ENCODE measurements around the gene ARIH1. TPM values are rescaled to one million over a fixed set of nuclear protein-coding genes. Genes with fewer than 3 reads are reported as not detected.
A peak's percentile ranks its signal among the peaks of the same experiment; 100 is the strongest.
"Not testable (repeated sequence)": the region's sequence is repeated elsewhere in the genome, so short reads cannot be mapped to it uniquely, and the experiment has no call there.

Gene ARIH1
- total RNA-seq (100 to 1,000 TPM; 162 to 165 TPM), polyA plus RNA-seq (10 to 100 TPM; 27.2 to 29.9 TPM)
- long read RNA-seq, donor 1, full-length matches to known transcripts = 1 of 11 reads
- long read RNA-seq, donor 1, partial matches to known transcripts = 2 of 11 reads
- long read RNA-seq, donor 1, other reads (novel, unspliced or antisense) = 8 of 11 reads
- long read RNA-seq, donor 2, full-length matches to known transcripts = 8 of 25 reads
- long read RNA-seq, donor 2, partial matches to known transcripts = 1 of 25 reads
- long read RNA-seq, donor 2, other reads (novel, unspliced or antisense) = 16 of 25 reads

- H3K9me3 ChIP-seq (ENCODE audit: control insufficient read depth, low read length) = no peaks in the 10 kb centered on the region
- H3K4me1 ChIP-seq (ENCODE audit: control insufficient read depth in 1 of 2, insufficient read depth in 2 of 2, low read length in 2 of 2) = peaks cover 0 to 3% of the 10 kb centered on the region in 2 donors
- H3K27ac ChIP-seq (ENCODE audit: low read depth in 1 of 2, low read length in 2 of 2) = peak within 1 kb of the TSS; percentile 94 to 98
- intact Hi-C loops (cut with DNase I) = loop anchor here in 1 of 2 donors (10.0 kb wide), 1 partner anchor 211 kb away; the partner anchor contains the start of genes BBS4 and HIGD2B
- H3K4me3 ChIP-seq (ENCODE audit: low read length in 2 of 2) = peak within 1 kb of the TSS; percentile 64 to 76
- WGBS, 2 donors = 0% methylated on average over 53 to 63 of the region's 63 CpGs
- DNase-seq (peak; percentile 98 to 99), ATAC-seq (ENCODE audit: low FRiP score) (peak; percentile 99)
- H3K27me3 ChIP-seq (ENCODE audit: control insufficient read depth in 1 of 2, insufficient read depth in 2 of 2, low read length in 1 of 2) = no peaks in the 10 kb centered on the region
- no peaks in the 10 kb centered on the region for H3K36me3 ChIP-seq (ENCODE audit: control insufficient read depth in 1 of 2, insufficient read depth in 2 of 2, low read length in 1 of 2)
These were observed at the start of gene ARIH1 for GRCh38 chr15:72473614-72474465. Gene ARIH1, plus strand, starts transcription at chr15:72474330. Its CDS starts 310 bp downstream, at chr15:72474640.

- H3K4me3 ChIP-seq (ENCODE audit: low read length in 2 of 2) = no peak overlapping the region
- H3K27ac ChIP-seq (ENCODE audit: low read depth in 1 of 2, low read length in 2 of 2) = no peak overlapping the region
- DNase-seq (no peak), ATAC-seq (ENCODE audit: low FRiP score) (no peak)
- no peaks in the 10 kb centered on the region for H3K4me1 ChIP-seq (ENCODE audit: control insufficient read depth in 1 of 2, insufficient read depth in 2 of 2, low read length in 2 of 2)
- H3K9me3 ChIP-seq (ENCODE audit: control insufficient read depth, low read length) = peaks cover 1% of the 10 kb centered on the region
- no peaks in the 10 kb centered on the region for H3K27me3 ChIP-seq (ENCODE audit: control insufficient read depth in 1 of 2, insufficient read depth in 2 of 2, low read length in 1 of 2)
- intact Hi-C loops (cut with DNase I) = no loop called here
- no peaks in the 10 kb centered on the region for H3K36me3 ChIP-seq (ENCODE audit: control insufficient read depth in 1 of 2, insufficient read depth in 2 of 2, low read length in 1 of 2)
These were observed 47.4 kb upstream of the ARIH1 start for GRCh38 chr15:72426753-72427152.

- intact Hi-C loops (cut with DNase I) = no loop called here
- H3K9me3 ChIP-seq (ENCODE audit: control insufficient read depth, low read length) = peaks cover 3% of the 10 kb centered on the region
- ATAC-seq (ENCODE audit: low FRiP score) = no peak
- H3K27ac ChIP-seq (ENCODE audit: low read depth in 1 of 2, low read length in 2 of 2) = no peak overlapping the region
- H3K27me3 ChIP-seq (ENCODE audit: control insufficient read depth in 1 of 2, insufficient read depth in 2 of 2, low read length in 1 of 2) = no peaks in the 10 kb centered on the region
- WGBS, 2 donors = 88 to 91% methylated on average over 1 of the region's 1 CpG
- no peaks in the 10 kb centered on the region for H3K36me3 ChIP-seq (ENCODE audit: control insufficient read depth in 1 of 2, insufficient read depth in 2 of 2, low read length in 1 of 2)
- no peak for DNase-seq
- no peak overlapping the region for H3K4me3 ChIP-seq (ENCODE audit: low read length in 2 of 2)
- H3K4me1 ChIP-seq (ENCODE audit: control insufficient read depth in 1 of 2, insufficient read depth in 2 of 2, low read length in 2 of 2) = no peaks in the 10 kb centered on the region
These were observed 36.3 kb upstream of the ARIH1 start for GRCh38 chr15:72437650-72438316.

- H3K9me3 ChIP-seq (ENCODE audit: control insufficient read depth, low read length); ATAC-seq (ENCODE audit: low FRiP score); H3K27me3 ChIP-seq (ENCODE audit: control insufficient read depth in 1 of 2, insufficient read depth in 2 of 2, low read length in 1 of 2); H3K4me1 ChIP-seq (ENCODE audit: control insufficient read depth in 1 of 2, insufficient read depth in 2 of 2, low read length in 2 of 2); intact Hi-C loops (cut with DNase I); H3K36me3 ChIP-seq (ENCODE audit: control insufficient read depth in 1 of 2, insufficient read depth in 2 of 2, low read length in 1 of 2); H3K4me3 ChIP-seq (ENCODE audit: low read length in 2 of 2); DNase-seq; H3K27ac ChIP-seq (ENCODE audit: low read depth in 1 of 2, low read length in 2 of 2): not testable (repeated sequence)
- 83 to 87% methylated on average over 3 of the region's 5 CpGs for WGBS, 2 donors
These were observed 31.3 kb upstream of the ARIH1 start for GRCh38 chr15:72442848-72443247.

GRCh38 chr15:72445426-72445825 lies 28.7 kb upstream of the ARIH1 start:
- Histone ChIP-seq H3K9me3 (ENCODE audit: control insufficient read depth, low read length) (no peaks in the 10 kb centered on the region), H3K27ac (ENCODE audit: low read depth in 1 of 2, low read length in 2 of 2) (no peak overlapping the region), H3K36me3 (ENCODE audit: control insufficient read depth in 1 of 2, insufficient read depth in 2 of 2, low read length in 1 of 2) (no peaks in the 10 kb centered on the region), H3K27me3 (ENCODE audit: control insufficient read depth in 1 of 2, insufficient read depth in 2 of 2, low read length in 1 of 2) (no peaks in the 10 kb centered on the region), H3K4me3 (ENCODE audit: low read length in 2 of 2) (no peak overlapping the region), H3K4me1 (ENCODE audit: control insufficient read depth in 1 of 2, insufficient read depth in 2 of 2, low read length in 2 of 2) (no peaks in the 10 kb centered on the region)
- ATAC-seq (ENCODE audit: low FRiP score) (no peak), DNase-seq (no peak)
- WGBS, 2 donors = 78 to 90% methylated on average over 1 of the region's 1 CpG
- intact Hi-C loops (cut with DNase I) = no loop called here

- Histone ChIP-seq H3K27me3 (ENCODE audit: control insufficient read depth in 1 of 2, insufficient read depth in 2 of 2, low read length in 1 of 2) (no peaks in the 10 kb centered on the region), H3K9me3 (ENCODE audit: control insufficient read depth, low read length) (no peaks in the 10 kb centered on the region), H3K4me3 (ENCODE audit: low read length in 2 of 2) (no peak overlapping the region), H3K36me3 (ENCODE audit: control insufficient read depth in 1 of 2, insufficient read depth in 2 of 2, low read length in 1 of 2) (no peaks in the 10 kb centered on the region), H3K4me1 (ENCODE audit: control insufficient read depth in 1 of 2, insufficient read depth in 2 of 2, low read length in 2 of 2) (no peaks in the 10 kb centered on the region), H3K27ac (ENCODE audit: low read depth in 1 of 2, low read length in 2 of 2) (no peak overlapping the region)
- WGBS, 2 donors = 81 to 85% methylated on average over 6 of the region's 6 CpGs
- no peak for ATAC-seq (ENCODE audit: low FRiP score)
- no peak for DNase-seq
- intact Hi-C loops (cut with DNase I) = no loop called here
These were observed 23.3 kb upstream of the ARIH1 start for GRCh38 chr15:72450805-72451204.

GRCh38 chr15:72451224-72451623 lies 22.9 kb upstream of the ARIH1 start:
- DNase-seq = no peak
- WGBS, 2 donors = 84 to 85% methylated on average over 9 of the region's 9 CpGs
- no peaks in the 10 kb centered on the region for H3K27me3 ChIP-seq (ENCODE audit: control insufficient read depth in 1 of 2, insufficient read depth in 2 of 2, low read length in 1 of 2)

GRCh38 chr15:72456684-72457083 lies 17.4 kb upstream of the ARIH1 start:
- Histone ChIP-seq H3K27ac (ENCODE audit: low read depth in 1 of 2, low read length in 2 of 2) (no peak overlapping the region), H3K9me3 (ENCODE audit: control insufficient read depth, low read length) (no peaks in the 10 kb centered on the region), H3K4me1 (ENCODE audit: control insufficient read depth in 1 of 2, insufficient read depth in 2 of 2, low read length in 2 of 2) (no peaks in the 10 kb centered on the region), H3K4me3 (ENCODE audit: low read length in 2 of 2) (no peak overlapping the region), H3K36me3 (ENCODE audit: control insufficient read depth in 1 of 2, insufficient read depth in 2 of 2, low read length in 1 of 2) (no peaks in the 10 kb centered on the region), H3K27me3 (ENCODE audit: control insufficient read depth in 1 of 2, insufficient read depth in 2 of 2, low read length in 1 of 2) (no peaks in the 10 kb centered on the region)
- intact Hi-C loops (cut with DNase I) = no loop called here
- no peak for DNase-seq
- 94 to 95% methylated on average over 7 of the region's 7 CpGs for WGBS, 2 donors
- ATAC-seq (ENCODE audit: low FRiP score) = no peak

More at GRCh38 chr15:72451224-72451623, 22.9 kb upstream of the ARIH1 start:
- H3K9me3 ChIP-seq (ENCODE audit: control insufficient read depth, low read length) = no peaks in the 10 kb centered on the region
- H3K4me1 ChIP-seq (ENCODE audit: control insufficient read depth in 1 of 2, insufficient read depth in 2 of 2, low read length in 2 of 2) = no peaks in the 10 kb centered on the region
- no peak overlapping the region for H3K27ac ChIP-seq (ENCODE audit: low read depth in 1 of 2, low read length in 2 of 2)
- no peak for ATAC-seq (ENCODE audit: low FRiP score)
- intact Hi-C loops (cut with DNase I) = no loop called here
- no peaks in the 10 kb centered on the region for H3K36me3 ChIP-seq (ENCODE audit: control insufficient read depth in 1 of 2, insufficient read depth in 2 of 2, low read length in 1 of 2)
- H3K4me3 ChIP-seq (ENCODE audit: low read length in 2 of 2) = no peak overlapping the region

Data from aorta (tissue), 5 donors.